K562 (cell line): ENCODE data around the gene ADGRF1.

Experiments
- ATF1 ChIP-seq, 2 experiments: fragments of 450-650 bp in 1 of 2; IDR thresholded peaks; 2 replicates each; pipeline ENCODE4 v1.6.1; 2016; ENCODE audit warnings: missing compliant biosample characterization in 1 of 2, missing genetic modification characterization in 1 of 2
- BHLHE40 ChIP-seq: IDR thresholded peaks from 2 replicates; pipeline ENCODE4 v1.6.1; 2011; ENCODE audit warnings: low read length, improper control_type of control experiment
- EZH2 ChIP-seq: IDR thresholded peaks from 2 replicates; pipeline ENCODE4 v1.6.1; 2012; ENCODE audit warnings: low read depth, mild to moderate bottlenecking, inconsistent platforms, low read length, borderline replicate concordance
- HDAC1 ChIP-seq, 2 experiments: fragments of 450-650 bp; IDR thresholded peaks; 2 replicates each; pipeline ENCODE4 v1.6.1; 2016 to 2017; ENCODE audit warnings: inconsistent platforms in 1 of 2, mild to moderate bottlenecking in 1 of 2, moderate library complexity in 1 of 2
- JUND ChIP-seq, 2 experiments: IDR thresholded peaks; 2 replicates in 1 of 2; 3 replicates in 1 of 2; pipeline ENCODE4 v1.6.1; 2011; ENCODE audit warnings: borderline replicate concordance in 2 of 2, low read depth in 2 of 2, low read length in 2 of 2, improper control_type of control experiment in 1 of 2, missing biosample characterization in 1 of 2, missing genetic modification characterization in 1 of 2, missing genetic modification reagents in 1 of 2
- MAZ ChIP-seq, 2 experiments: fragments of 450-650 bp in 1 of 2; sonication (generic) in 1 of 2; formaldehyde crosslinking; IDR thresholded peaks in 1 of 2; conservative IDR thresholded peaks in 1 of 2; 2 replicates each; pipeline versions ENCODE4 v1.4.0 to v1.5.0; 2020; ENCODE audit warnings: mild to moderate bottlenecking in 1 of 2, missing genetic modification reagents in 1 of 2
- MBD2 ChIP-seq: sonication (generic); IDR thresholded peaks from 2 replicates; pipeline ENCODE4 v1.6.1; 2016; ENCODE audit warnings: low read depth, borderline replicate concordance
- NCOA6 ChIP-seq: fragments of 450-650 bp; IDR thresholded peaks from 2 replicates; pipeline ENCODE4 v1.6.1; 2017; ENCODE audit warnings: mild to moderate bottlenecking
- RB1 ChIP-seq: fragments of 450-650 bp; IDR thresholded peaks from 2 replicates; pipeline ENCODE4 v1.6.1; 2017; ENCODE audit warnings: low read depth, mild to moderate bottlenecking
- U2AF1 ChIP-seq: fragments of 200-400 bp; formaldehyde crosslinking; optimal IDR thresholded peaks from 2 replicates; pipeline ENCODE3; 2017; ENCODE audit warnings: mild to moderate bottlenecking, low read depth, low read length, moderate library complexity
- TF ChIP-seq, protein P1 (sequence below), 3 experiments: IDR thresholded peaks in 2 of 3; conservative IDR thresholded peaks in 1 of 3; 2 replicates each; pipeline ENCODE4 v1.5.1; 2011 to 2012; ENCODE audit warnings: low read length in 3 of 3, mild to moderate bottlenecking in 3 of 3, control low read depth in 2 of 3, improper control_type of control experiment in 1 of 3, inconsistent platforms in 1 of 3, low read depth in 1 of 3, mixed read lengths in 1 of 3, moderate library complexity in 1 of 3; ENCODE audit not compliant: insufficient read depth in 2 of 3
- TF ChIP-seq, protein P2 (sequence below): fragments of 450-650 bp; IDR thresholded peaks from 2 replicates; pipeline ENCODE4 v1.6.1; 2016; ENCODE audit warnings: borderline replicate concordance

DNA sequence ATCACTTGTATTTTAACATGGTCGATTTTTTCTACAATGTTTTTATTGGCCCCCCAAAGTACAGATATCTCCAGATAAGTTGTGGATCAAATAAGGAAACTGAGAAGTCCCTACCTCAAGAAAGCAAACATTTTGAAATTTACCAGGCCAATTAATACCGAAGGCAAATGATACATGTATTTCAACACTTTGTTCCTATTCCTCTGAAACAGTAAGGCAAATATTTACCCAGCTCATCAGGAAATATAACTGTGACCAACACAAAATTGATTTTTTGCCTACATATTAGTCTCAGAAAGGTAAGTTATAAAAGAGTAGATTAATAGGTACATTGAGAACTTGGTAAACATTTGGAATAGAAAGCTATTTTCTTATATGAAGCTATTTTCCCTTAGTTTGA is 69.1 kb downstream of the ADGRF1 start:
- TF ChIP-seq, protein P1, sequence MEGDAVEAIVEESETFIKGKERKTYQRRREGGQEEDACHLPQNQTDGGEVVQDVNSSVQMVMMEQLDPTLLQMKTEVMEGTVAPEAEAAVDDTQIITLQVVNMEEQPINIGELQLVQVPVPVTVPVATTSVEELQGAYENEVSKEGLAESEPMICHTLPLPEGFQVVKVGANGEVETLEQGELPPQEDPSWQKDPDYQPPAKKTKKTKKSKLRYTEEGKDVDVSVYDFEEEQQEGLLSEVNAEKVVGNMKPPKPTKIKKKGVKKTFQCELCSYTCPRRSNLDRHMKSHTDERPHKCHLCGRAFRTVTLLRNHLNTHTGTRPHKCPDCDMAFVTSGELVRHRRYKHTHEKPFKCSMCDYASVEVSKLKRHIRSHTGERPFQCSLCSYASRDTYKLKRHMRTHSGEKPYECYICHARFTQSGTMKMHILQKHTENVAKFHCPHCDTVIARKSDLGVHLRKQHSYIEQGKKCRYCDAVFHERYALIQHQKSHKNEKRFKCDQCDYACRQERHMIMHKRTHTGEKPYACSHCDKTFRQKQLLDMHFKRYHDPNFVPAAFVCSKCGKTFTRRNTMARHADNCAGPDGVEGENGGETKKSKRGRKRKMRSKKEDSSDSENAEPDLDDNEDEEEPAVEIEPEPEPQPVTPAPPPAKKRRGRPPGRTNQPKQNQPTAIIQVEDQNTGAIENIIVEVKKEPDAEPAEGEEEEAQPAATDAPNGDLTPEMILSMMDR (IDR thresholded peaks at IDR 0.05 in 2 of 3, conservative IDR thresholded peaks at IDR 0.05 in 1 of 3; ENCODE audit: insufficient read depth in 2 of 3, low read depth in 1 of 3, low read length in 3 of 3): no peak
- no peak for TF ChIP-seq RB1
- TF ChIP-seq HDAC1 (IDR thresholded peaks at IDR 0.05): no peak
- TF ChIP-seq, protein P2, sequence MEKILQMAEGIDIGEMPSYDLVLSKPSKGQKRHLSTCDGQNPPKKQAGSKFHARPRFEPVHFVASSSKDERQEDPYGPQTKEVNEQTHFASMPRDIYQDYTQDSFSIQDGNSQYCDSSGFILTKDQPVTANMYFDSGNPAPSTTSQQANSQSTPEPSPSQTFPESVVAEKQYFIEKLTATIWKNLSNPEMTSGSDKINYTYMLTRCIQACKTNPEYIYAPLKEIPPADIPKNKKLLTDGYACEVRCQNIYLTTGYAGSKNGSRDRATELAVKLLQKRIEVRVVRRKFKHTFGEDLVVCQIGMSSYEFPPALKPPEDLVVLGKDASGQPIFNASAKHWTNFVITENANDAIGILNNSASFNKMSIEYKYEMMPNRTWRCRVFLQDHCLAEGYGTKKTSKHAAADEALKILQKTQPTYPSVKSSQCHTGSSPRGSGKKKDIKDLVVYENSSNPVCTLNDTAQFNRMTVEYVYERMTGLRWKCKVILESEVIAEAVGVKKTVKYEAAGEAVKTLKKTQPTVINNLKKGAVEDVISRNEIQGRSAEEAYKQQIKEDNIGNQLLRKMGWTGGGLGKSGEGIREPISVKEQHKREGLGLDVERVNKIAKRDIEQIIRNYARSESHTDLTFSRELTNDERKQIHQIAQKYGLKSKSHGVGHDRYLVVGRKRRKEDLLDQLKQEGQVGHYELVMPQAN: no peak
- TF ChIP-seq MAZ (CRISPR knock-in tag; conservative IDR thresholded peaks at IDR 0.05 in 1 of 2, IDR thresholded peaks at IDR 0.05 in 1 of 2): no peak
- no peak for TF ChIP-seq NCOA6
- TF ChIP-seq MBD2: no peak
- TF ChIP-seq U2AF1: no peak
- no peak for TF ChIP-seq EZH2
- TF ChIP-seq BHLHE40: no peak
- TF ChIP-seq JUND (IDR thresholded peaks at IDR 0.05; ENCODE audit: borderline replicate concordance, low read depth, low read length): no peak
- no peak for TF ChIP-seq JUND (tag; IDR thresholded peaks at IDR 0.05; ENCODE audit: borderline replicate concordance, low read depth, low read length)
- TF ChIP-seq ATF1 (CRISPR knock-in tag; IDR thresholded peaks at IDR 0.05): no peak
- no peak for TF ChIP-seq ATF1 (tag; IDR thresholded peaks at IDR 0.05)
